ENCODE measurements around the gene ZNF213. TPM values are rescaled to one million over a fixed set of nuclear protein-coding genes. Genes with fewer than 3 reads are reported as not detected.

ZNF213 gene
- polyA plus RNA-seq, 1 donor (not counting 4 experiments of a cell fraction or from before 2014, with no cell fraction given), result 0.51 TPM

DNA sequence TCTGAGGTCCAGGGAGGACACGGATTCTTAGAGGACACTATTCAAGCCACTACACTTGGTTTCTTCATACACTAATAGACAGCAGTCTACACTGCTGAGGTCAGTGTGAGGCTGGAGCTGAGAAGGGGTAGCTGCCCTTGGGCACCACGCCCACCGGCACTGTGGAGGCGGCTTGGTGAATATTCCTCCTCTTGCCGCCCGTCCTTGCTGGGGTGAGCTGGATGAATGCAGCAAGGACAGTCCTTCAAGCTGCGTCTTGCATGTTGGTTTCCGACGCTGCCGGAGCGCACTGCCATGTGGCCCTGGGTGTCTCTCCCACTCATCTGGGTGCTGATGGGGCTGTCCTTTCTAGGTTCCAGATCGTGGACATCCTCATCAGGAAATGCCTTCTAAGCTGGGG lies 19.8 kb upstream of the ZNF213 start:
- DNase-seq (ENCODE audit: low read depth, low spot score) (no peak), FAIRE-seq (no peak)
- dilution Hi-C loops (cut with MboI; ENCODE audit: extremely low pct_ligation_motif_present, low sequenced_read_pairs), result no loop called here
- Histone ChIP-seq H3K9ac (ENCODE audit: control insufficient read depth, extremely low read depth, insufficient read depth, low read length) (no peak overlapping the region), H3K4me3 (ENCODE audit: control insufficient read depth in 2 of 3, extremely low read depth in 1 of 3, insufficient read depth in 2 of 3, low read depth in 1 of 3, low read length in 3 of 3) (no peak overlapping the region), H3K36me3 (ENCODE audit: control insufficient read depth in 2 of 2, extremely low read depth in 1 of 2, insufficient read depth in 2 of 2, low read length in 2 of 2) (peaks cover 0 to 16% of the 10 kb centered on the region in 2 experiments), H3K79me2 (ENCODE audit: control insufficient read depth, insufficient read depth, low read length) (peaks cover 21% of the 10 kb centered on the region), H3K4me2 (ENCODE audit: control insufficient read depth, extremely low read depth, insufficient read depth, low read depth, low read length) (no peak overlapping the region), H3K9me3 (ENCODE audit: control insufficient read depth, low read depth, low read length) (no peaks in the 10 kb centered on the region), H3K9me1 (ENCODE audit: control insufficient read depth, extremely low read depth, insufficient read depth, low read length) (no peaks in the 10 kb centered on the region), H4K20me1 (ENCODE audit: control insufficient read depth, extremely low read depth, insufficient read depth, low read length) (no peaks in the 10 kb centered on the region), H3K4me1 (ENCODE audit: control insufficient read depth, extremely low read depth, insufficient read depth, low read length) (peaks cover 15% of the 10 kb centered on the region), H2AFZ (ENCODE audit: control insufficient read depth, low read length) (no peak overlapping the region), H3K27ac (ENCODE audit: control insufficient read depth, insufficient read depth, low read length) (no peak overlapping the region), H3K27me3 (ENCODE audit: control insufficient read depth, extremely low read depth, insufficient read depth, low read length) (no peaks in the 10 kb centered on the region)
- TF ChIP-seq CTCF (optimal IDR thresholded peaks at IDR 0.05 in 1 of 3, IDR thresholded peaks at IDR 0.05 in 1 of 3, conservative IDR thresholded peaks at IDR 0.05 in 1 of 3; ENCODE audit: extremely low read depth in 1 of 3, insufficient read depth in 2 of 3, low read length in 3 of 3) (no peak), EZH2 (IDR thresholded peaks at IDR 0.05; ENCODE audit: low read length) (no peak)

DNA sequence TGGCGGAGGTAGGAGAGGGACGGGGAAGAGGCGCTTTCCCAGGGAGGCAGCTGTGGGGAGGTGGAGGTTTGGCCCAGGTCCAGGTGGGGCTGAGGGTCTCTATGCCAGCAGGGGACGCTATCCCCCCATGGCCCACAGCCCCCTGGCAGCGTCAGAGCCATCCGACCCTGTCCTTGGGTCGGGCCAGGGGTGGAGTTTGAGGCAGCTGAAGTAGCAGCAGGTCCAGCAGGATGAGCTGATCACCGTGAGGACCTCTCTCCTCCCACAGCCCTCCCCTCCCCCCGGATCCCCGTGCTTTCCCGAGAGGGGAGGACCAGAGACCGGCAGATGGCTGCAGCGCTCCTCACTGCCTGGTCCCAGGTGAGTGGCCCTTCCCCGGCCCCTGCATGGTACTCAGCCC lies 19.3 kb upstream of the ZNF213 start:
- dilution Hi-C loops (cut with MboI; ENCODE audit: extremely low pct_ligation_motif_present, low sequenced_read_pairs), result no loop called here
- Histone ChIP-seq H3K4me1 (ENCODE audit: control insufficient read depth, extremely low read depth, insufficient read depth, low read length) (peaks cover 15% of the 10 kb centered on the region), H3K36me3 (ENCODE audit: control insufficient read depth in 2 of 2, extremely low read depth in 1 of 2, insufficient read depth in 2 of 2, low read length in 2 of 2) (peaks cover 0 to 19% of the 10 kb centered on the region in 2 experiments), H3K27ac (ENCODE audit: control insufficient read depth, insufficient read depth, low read length) (no peak overlapping the region), H3K4me3 (ENCODE audit: control insufficient read depth in 2 of 3, extremely low read depth in 1 of 3, insufficient read depth in 2 of 3, low read depth in 1 of 3, low read length in 3 of 3) (no peak overlapping the region), H2AFZ (ENCODE audit: control insufficient read depth, low read length) (no peak overlapping the region), H3K9me3 (ENCODE audit: control insufficient read depth, low read depth, low read length) (no peaks in the 10 kb centered on the region), H3K4me2 (ENCODE audit: control insufficient read depth, extremely low read depth, insufficient read depth, low read depth, low read length) (no peak overlapping the region), H3K9me1 (ENCODE audit: control insufficient read depth, extremely low read depth, insufficient read depth, low read length) (no peaks in the 10 kb centered on the region), H4K20me1 (ENCODE audit: control insufficient read depth, extremely low read depth, insufficient read depth, low read length) (no peaks in the 10 kb centered on the region), H3K79me2 (ENCODE audit: control insufficient read depth, insufficient read depth, low read length) (peaks cover 21% of the 10 kb centered on the region), H3K9ac (ENCODE audit: control insufficient read depth, extremely low read depth, insufficient read depth, low read length) (no peak overlapping the region), H3K27me3 (ENCODE audit: control insufficient read depth, extremely low read depth, insufficient read depth, low read length) (no peaks in the 10 kb centered on the region)
- DNase-seq (ENCODE audit: low read depth, low spot score), result no peak
- FAIRE-seq, result no peak
- TF ChIP-seq CTCF (optimal IDR thresholded peaks at IDR 0.05 in 1 of 3, IDR thresholded peaks at IDR 0.05 in 1 of 3, conservative IDR thresholded peaks at IDR 0.05 in 1 of 3; ENCODE audit: extremely low read depth in 1 of 3, insufficient read depth in 2 of 3, low read length in 3 of 3), result no peak
- TF ChIP-seq EZH2 (IDR thresholded peaks at IDR 0.05; ENCODE audit: low read length), result no peak

All from keratinocyte (primary cell).